ENCODE results near the gene ARF5. TPM values are rescaled to one million over a fixed set of nuclear protein-coding genes. Genes with fewer than 3 reads are reported as not detected.
A peak's percentile ranks its signal among the peaks of the same experiment; 100 is the strongest.

Gene ARF5
- polyA plus RNA-seq, 1 donor (not counting 4 experiments of a cell fraction or from before 2014, with no cell fraction given), result 274 TPM

DNA sequence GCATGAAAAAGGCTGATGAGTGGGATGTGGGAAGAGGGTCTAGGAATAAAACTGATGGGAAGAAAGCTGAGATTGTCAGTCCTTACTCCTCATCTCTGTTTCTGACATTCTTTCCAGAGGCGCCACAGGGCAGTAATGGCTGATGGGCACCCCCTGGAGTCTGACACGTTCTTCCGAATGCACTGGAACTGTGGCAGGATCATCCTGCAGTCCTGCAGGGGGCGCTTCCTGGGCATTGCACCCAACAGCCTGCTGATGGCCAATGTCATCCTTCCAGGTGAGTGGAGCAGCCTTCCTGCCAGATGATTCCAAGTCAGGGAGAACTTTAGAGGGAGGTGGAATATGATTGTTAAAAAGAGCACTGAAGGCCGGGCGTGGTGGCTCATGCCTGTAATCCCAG is 10.1 kb downstream of the ARF5 start:
- TF ChIP-seq EZH2 (IDR thresholded peaks at IDR 0.05; ENCODE audit: low read length), result no peak
- TF ChIP-seq, protein P1, sequence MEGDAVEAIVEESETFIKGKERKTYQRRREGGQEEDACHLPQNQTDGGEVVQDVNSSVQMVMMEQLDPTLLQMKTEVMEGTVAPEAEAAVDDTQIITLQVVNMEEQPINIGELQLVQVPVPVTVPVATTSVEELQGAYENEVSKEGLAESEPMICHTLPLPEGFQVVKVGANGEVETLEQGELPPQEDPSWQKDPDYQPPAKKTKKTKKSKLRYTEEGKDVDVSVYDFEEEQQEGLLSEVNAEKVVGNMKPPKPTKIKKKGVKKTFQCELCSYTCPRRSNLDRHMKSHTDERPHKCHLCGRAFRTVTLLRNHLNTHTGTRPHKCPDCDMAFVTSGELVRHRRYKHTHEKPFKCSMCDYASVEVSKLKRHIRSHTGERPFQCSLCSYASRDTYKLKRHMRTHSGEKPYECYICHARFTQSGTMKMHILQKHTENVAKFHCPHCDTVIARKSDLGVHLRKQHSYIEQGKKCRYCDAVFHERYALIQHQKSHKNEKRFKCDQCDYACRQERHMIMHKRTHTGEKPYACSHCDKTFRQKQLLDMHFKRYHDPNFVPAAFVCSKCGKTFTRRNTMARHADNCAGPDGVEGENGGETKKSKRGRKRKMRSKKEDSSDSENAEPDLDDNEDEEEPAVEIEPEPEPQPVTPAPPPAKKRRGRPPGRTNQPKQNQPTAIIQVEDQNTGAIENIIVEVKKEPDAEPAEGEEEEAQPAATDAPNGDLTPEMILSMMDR (optimal IDR thresholded peaks at IDR 0.05 in 1 of 3, IDR thresholded peaks at IDR 0.05 in 1 of 3, conservative IDR thresholded peaks at IDR 0.05 in 1 of 3; ENCODE audit: extremely low read depth in 1 of 3, insufficient read depth in 2 of 3, low read length in 3 of 3), result peak; percentile 44 to 68 (median 45)
- no peaks in the 10 kb centered on the region for H3K4me1 ChIP-seq (ENCODE audit: control insufficient read depth, extremely low read depth, insufficient read depth, low read length)
- no peaks in the 10 kb centered on the region for H4K20me1 ChIP-seq (ENCODE audit: control insufficient read depth, extremely low read depth, insufficient read depth, low read length)
- H2AFZ ChIP-seq (ENCODE audit: control insufficient read depth, low read length), result no peak overlapping the region
- no peaks in the 10 kb centered on the region for H3K36me3 ChIP-seq (ENCODE audit: control insufficient read depth in 2 of 2, extremely low read depth in 1 of 2, insufficient read depth in 2 of 2, low read length in 2 of 2)
- H3K9ac ChIP-seq (ENCODE audit: control insufficient read depth, extremely low read depth, insufficient read depth, low read length), result no peak overlapping the region
- no peaks in the 10 kb centered on the region for H3K79me2 ChIP-seq (ENCODE audit: control insufficient read depth, insufficient read depth, low read length)
- dilution Hi-C loops (cut with MboI; ENCODE audit: extremely low pct_ligation_motif_present, low sequenced_read_pairs), result no loop called here
- H3K9me3 ChIP-seq (ENCODE audit: control insufficient read depth, low read depth, low read length), result no peaks in the 10 kb centered on the region
- no peak for FAIRE-seq
- H3K9me1 ChIP-seq (ENCODE audit: control insufficient read depth, extremely low read depth, insufficient read depth, low read length), result no peaks in the 10 kb centered on the region
- no peaks in the 10 kb centered on the region for H3K27me3 ChIP-seq (ENCODE audit: control insufficient read depth, extremely low read depth, insufficient read depth, low read length)
- no peak for DNase-seq (ENCODE audit: low read depth, low spot score)
- no peak overlapping the region for H3K4me2 ChIP-seq (ENCODE audit: control insufficient read depth, extremely low read depth, insufficient read depth, low read depth, low read length)
- no peak overlapping the region for H3K27ac ChIP-seq (ENCODE audit: control insufficient read depth, insufficient read depth, low read length)
- no peak overlapping the region for H3K4me3 ChIP-seq (ENCODE audit: control insufficient read depth in 2 of 3, extremely low read depth in 1 of 3, insufficient read depth in 2 of 3, low read depth in 1 of 3, low read length in 3 of 3)

GRCh38 chr7:127600885-127601284 is 12.7 kb downstream of the ARF5 start:
- Histone ChIP-seq H3K4me2 (ENCODE audit: control insufficient read depth, extremely low read depth, insufficient read depth, low read depth, low read length) (no peak overlapping the region), H3K9ac (ENCODE audit: control insufficient read depth, extremely low read depth, insufficient read depth, low read length) (no peak overlapping the region), H3K4me1 (ENCODE audit: control insufficient read depth, extremely low read depth, insufficient read depth, low read length) (no peaks in the 10 kb centered on the region), H3K79me2 (ENCODE audit: control insufficient read depth, insufficient read depth, low read length) (no peaks in the 10 kb centered on the region), H3K9me1 (ENCODE audit: control insufficient read depth, extremely low read depth, insufficient read depth, low read length) (no peaks in the 10 kb centered on the region), H3K9me3 (ENCODE audit: control insufficient read depth, low read depth, low read length) (no peaks in the 10 kb centered on the region), H3K4me3 (ENCODE audit: control insufficient read depth in 2 of 3, extremely low read depth in 1 of 3, insufficient read depth in 2 of 3, low read depth in 1 of 3, low read length in 3 of 3) (no peak overlapping the region), H4K20me1 (ENCODE audit: control insufficient read depth, extremely low read depth, insufficient read depth, low read length) (no peaks in the 10 kb centered on the region), H3K27ac (ENCODE audit: control insufficient read depth, insufficient read depth, low read length) (no peak overlapping the region), H3K36me3 (ENCODE audit: control insufficient read depth in 2 of 2, extremely low read depth in 1 of 2, insufficient read depth in 2 of 2, low read length in 2 of 2) (no peaks in the 10 kb centered on the region), H3K27me3 (ENCODE audit: control insufficient read depth, extremely low read depth, insufficient read depth, low read length) (no peaks in the 10 kb centered on the region), H2AFZ (ENCODE audit: control insufficient read depth, low read length) (no peak overlapping the region)
- no peak for DNase-seq (ENCODE audit: low read depth, low spot score)
- TF ChIP-seq, protein P1 (optimal IDR thresholded peaks at IDR 0.05 in 1 of 3, IDR thresholded peaks at IDR 0.05 in 1 of 3, conservative IDR thresholded peaks at IDR 0.05 in 1 of 3; ENCODE audit: extremely low read depth in 1 of 3, insufficient read depth in 2 of 3, low read length in 3 of 3), result no peak
- no peak for TF ChIP-seq EZH2 (IDR thresholded peaks at IDR 0.05; ENCODE audit: low read length)
- dilution Hi-C loops (cut with MboI; ENCODE audit: extremely low pct_ligation_motif_present, low sequenced_read_pairs), result no loop called here
- no peak for FAIRE-seq

Measured in keratinocyte (primary cell).